Activated CD4-positive, alpha-beta T cell treated with anti-CD3 and anti-CD28 coated beads, Interleukin-2, amount 50 U/mL, for 4 hours (primary cell): ENCODE measurements around the gene PAX3.

Experiments used
- DNase-seq, 2 experiments: peaks; one replicate each; pipeline ENCODE4 v3.0.0-alpha.2; 2020

The PAX3 gene

DNA sequence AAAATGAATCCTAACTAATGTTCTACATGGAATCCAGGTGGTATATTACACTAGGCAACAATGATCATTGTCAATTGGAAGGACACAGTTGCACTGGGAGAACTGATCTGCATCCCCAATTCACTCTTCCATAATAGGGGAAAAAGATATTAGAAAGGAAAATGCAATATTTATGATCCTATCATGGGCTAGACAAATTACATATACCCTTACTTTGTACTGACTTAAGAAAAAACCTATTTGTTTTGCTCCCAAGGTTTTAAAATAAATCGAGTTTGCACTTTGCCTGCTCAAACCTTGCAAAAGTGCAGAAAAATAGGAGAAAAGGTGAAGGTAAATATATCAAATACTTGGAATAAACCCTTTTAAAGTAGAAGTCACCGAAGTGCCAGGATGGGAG is 11.0 kb upstream of the PAX3 start:
- DNase-seq = no peak

DNA sequence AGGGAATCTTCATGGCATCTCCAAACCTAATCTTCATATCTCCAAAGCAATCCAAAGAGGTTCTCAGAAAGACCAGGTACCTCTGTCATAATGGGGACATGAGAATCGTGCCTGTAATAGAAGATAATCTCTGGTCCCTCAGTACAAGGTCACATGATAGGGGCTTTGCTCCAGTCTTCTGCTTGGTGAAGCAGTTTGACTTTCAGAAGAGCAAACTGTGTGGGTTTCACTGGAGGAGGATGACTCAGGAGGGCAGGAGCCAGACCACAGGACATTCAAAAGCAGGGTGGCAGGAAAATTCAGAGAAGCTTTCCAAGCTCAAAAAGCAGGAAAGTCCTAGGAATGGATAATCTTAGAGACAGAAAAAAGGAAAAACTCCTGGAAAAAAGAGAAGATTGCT is 10.6 kb upstream of the PAX3 start:
- no peak for DNase-seq

GRCh38 chr2:222307978-222308730 is 9.4 kb upstream of the PAX3 start:
- DNase-seq = no peak

DNA sequence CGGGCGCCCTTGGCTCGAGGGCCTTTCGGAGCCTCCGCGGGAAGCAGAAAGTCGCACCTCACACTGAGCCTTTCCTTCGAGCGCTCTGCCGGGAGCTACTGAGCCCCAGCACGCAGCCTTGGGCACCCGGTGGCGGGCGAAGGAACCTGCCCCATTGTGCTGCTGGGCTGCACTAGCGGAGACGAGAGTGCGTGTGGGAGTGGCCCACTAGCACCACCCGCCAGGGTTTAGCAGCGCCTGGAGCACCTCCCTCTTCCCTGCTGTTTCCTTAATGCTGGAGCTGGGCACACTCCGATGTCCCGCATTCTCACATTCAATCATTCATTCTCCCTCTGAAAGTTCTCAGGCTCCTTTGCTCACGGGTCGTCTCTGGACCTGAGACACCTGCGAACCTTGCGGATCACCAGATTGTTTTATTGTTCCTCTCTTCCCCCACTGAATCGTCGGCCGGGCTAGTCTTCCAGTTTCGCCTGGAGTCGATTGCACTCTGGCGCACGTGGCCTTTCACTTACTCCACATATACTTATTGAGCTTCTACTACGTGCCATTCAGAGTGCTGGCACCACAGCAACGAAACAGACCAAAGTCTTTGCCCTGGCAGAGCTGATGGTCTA is 8.5 kb upstream of the PAX3 start:
- DNase-seq = no peak

DNA sequence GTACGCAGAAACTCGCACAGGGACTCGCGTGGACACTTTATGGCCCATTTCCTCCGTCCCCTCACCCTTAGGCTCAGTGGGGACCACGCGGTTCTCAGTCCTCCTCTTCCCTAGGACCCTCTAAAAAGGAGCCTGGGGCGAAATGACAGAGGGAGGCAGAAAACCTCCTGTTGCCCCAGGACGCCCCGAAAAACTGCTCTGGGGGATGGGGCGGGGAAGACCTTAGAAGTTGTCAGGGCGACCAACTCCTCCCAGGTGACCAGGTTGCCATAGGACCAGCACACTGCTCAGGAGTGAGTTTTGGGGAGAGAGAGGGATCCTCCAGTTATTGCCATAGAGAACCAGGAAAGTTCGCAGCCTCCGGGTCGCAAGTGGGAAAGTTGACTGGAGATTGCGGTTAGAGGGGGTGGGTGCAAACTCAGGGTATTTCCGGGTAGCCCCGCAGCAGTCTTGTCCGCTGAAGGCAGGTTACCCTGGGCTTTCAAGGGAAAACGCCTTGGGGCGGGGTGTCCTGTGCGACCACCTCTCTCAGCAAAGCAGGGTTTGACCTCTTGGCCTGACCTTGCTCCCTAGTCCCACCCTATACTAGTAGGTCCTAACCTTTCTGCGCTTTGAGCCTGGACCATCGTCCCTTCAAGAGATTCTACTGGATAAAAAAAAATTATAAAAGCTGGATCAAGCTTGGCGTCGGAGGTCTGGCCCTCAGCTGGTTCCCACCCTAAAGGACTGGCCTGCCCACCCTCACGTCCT is 7.8 kb upstream of the PAX3 start:
- no peak for DNase-seq

DNA sequence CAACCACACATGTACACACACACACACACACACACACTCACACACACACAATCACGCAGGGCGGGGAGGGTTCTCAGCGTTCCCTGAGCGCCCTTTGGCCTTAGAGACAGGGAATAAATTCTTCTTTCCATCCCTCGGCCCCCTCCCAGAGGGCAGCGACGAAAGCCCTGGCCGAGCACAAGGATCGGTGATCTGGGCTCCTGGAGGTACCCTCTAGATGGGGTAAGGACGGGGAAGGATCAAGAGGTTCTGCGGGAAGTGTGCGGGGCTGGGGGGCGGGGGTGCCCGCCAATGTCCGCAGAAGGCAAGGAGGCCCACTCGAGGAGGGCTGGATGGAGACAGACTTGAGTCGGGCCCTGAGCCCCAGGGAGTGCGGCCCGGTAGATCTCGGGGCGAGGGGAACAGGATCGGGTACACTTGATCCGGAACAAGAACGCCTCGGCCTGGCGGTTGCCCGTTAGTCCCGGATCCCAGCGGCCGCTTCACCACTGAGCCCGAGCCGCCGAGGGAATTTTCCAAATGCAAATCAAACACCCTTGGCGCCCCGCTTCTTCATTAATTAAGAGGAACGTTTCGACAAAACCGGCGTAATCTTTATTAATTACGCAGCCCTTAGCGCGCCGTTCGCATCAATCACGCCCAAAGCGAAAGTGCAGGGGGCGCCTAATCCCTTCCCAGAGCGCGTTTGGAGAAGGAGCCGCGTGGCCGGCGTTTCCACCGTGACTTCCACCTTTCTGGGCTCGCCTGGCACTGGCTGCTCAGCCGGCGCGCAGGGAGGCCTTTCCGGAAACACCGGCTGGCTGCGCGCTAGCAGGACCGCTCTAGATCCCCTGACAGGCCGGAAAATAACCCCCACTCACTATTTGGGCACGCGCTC is 7.0 kb upstream of the PAX3 start:
- DNase-seq = no peak

GRCh38 chr2:222304737-222305515 is 6.1 kb upstream of the PAX3 start:
- DNase-seq = no peak

DNA sequence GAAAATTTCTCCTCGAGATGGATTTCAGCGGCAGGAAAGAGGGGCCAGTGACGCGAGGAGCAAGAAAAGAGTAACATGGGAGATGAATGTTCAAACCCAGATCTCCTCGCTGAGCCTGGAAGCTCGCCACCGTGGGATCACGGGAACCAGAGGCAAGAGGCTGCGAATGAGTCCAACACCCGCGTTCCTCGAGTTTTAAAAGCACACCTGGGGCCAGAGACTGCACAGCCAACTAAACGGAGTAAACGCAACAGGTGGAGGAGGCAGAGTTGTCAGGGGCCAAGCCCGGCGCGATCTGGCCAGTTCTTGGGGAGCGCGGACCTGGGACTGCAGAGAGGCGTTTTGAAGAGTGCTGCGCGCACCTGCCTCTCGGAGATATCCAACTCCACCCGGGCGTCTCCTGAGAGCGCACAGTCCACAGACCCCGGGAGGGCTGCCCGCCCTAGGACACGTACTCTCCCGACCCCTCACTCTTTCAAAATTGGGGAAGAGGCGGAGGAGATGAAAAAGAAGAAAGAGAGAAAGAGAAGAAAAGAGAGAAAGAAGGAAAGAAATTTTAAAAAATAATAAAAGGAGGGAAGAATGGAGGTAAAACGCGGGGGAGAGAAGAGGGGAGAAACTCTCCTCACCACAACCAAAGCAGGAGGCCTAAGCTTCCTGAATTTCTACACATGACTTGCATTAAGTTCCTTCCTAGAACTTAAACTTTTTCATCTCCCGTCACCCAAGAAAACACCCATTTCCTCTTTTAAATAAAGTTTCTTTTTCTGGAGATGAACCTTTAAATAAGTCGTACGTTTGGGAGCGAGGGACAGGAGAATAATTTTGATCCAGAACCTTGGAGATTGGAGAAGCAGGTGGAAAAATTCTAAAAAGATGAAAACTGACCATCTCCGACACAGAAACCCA is 5.3 kb upstream of the PAX3 start:
- no peak for DNase-seq

- DNase-seq = no peak
Observed at GRCh38 chr2:222303045-222303827, 4.4 kb upstream of the PAX3 start.

DNA sequence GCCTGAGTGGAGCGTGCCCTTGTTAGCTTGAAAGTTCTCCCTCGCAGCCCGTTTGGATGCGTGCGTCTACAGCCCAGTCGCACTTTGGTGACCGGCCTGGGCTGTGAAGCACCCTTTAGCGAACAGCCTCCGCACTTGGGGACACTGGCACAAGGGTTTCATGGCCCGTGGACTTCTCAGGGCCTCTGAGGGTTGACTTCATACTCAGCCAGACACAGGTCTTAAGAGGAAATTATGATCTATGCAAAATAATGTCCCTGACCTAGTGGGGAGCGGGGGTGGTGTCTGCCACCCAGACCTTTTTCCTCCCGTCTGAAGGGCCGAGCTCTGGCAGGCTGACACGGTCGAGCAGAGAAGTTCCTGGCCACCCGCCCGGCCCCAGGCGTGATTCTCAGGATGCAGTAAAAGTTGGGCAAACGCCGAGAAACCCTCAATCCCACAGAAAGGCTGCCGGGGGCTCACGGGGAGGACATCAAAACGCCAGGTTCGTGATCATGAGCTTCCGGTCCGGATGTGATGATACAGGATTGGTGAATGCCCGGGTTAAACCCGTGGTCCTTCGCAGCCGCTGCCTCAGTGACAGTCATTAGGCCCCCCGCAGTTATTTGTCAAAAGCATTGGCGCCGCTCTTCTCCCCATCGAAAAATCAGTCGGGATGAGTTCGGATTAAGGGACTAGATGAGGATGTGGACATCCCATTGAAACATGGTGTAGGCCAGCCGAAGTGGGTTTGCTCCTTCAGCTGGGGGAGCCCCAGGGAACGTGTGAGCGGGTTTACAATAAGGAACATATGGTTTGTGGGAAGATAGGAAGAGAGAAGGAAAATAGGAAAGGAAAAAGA is 3.6 kb upstream of the PAX3 start:
- DNase-seq = no peak

DNA sequence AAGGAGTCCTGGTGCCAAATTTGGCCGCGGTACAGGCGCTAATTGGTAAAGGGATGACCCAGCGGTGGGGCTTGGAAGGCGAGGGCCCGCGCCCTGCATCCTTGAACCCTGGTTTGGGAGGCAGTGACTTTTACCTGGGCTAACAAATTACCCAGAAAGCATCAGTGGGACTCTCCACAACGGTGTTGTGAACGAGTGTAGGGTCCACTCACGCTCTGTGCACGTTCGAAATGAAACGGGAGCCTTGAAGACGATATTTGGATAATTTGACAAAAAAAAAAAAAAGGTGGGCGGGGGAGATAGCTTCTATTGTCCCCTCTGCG is 3.0 kb upstream of the PAX3 start:
- DNase-seq = no peak

GRCh38 chr2:222301053-222301795 is 2.4 kb upstream of the PAX3 start:
- no peak for DNase-seq

DNA sequence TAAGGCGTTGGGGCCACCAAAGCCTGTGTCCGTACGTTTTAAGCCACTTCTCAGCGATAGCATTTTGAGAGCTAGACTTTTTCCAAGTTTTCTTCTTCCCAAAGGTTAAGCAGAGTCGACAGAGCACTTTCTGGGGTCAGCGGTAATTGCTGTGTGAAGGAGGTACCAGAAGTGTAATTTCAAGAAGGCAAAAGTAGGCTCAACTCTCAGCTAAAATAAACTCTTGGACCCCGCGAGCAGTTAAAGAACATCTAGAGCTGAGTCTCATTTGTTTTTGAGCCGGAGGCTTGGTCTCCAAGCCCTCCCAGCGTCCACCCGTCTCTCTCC is 1.9 kb upstream of the PAX3 start:
- no peak for DNase-seq

GRCh38 chr2:222299906-222300725 is 1.3 kb upstream of the PAX3 start:
- no peak for DNase-seq

GRCh38 chr2:222298001-222298310 is 842 bp downstream of the PAX3 start:
- no peak for DNase-seq

DNA sequence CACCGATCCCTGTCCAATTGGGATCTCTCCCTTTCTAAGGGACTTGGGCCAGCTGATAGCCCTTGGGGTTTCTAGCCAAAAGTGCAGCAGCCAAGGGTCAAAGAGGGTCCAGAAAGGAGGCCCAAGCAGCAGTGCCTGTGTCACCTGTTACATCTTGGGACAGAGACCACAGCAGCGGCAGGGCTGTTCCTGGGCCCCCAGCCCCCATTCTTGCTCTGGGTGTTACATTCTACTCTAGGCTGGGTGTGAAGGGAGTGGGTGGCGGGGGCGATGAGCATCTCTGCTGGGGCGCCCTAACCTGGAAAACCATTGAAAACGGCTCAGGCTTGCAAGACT is 1.2 kb downstream of the PAX3 start:
- no peak for DNase-seq

GRCh38 chr2:222296911-222297599 is 1.7 kb downstream of the PAX3 start:
- DNase-seq = no peak

DNA sequence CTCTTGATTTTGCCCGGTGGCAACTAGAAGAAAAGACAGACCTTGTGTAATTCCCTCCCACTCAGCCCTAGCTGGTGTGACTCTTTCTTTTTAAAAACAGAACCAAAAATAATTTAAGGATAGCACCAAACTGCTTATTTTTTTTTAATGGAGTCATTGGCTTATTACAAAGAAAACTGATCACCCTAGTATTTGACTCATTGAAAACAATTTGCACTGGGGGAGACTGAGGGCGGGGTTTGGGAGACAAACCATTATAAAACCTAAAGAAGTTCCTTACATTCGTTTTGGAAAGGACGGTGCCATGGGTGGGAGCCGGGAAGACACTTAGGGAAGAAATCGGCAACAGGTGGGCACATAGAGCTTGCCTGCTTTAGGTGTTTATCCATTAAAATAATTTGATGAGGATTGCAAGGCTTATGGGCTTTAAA is 2.5 kb downstream of the PAX3 start:
- no peak for DNase-seq
